GM21717 (cell line): ENCODE measurements around the gene CABLES2.
"Not testable (repeated sequence)": the region's sequence is repeated elsewhere in the genome, so short reads cannot be mapped to it uniquely, and the experiment has no call there.

ENCODE experiments used
- ATAC-seq: cut with Tn5 transposase; IDR thresholded peaks from one replicate; pipeline ENCODE4 v1.9.1; 2021; ENCODE audit warnings: mild to moderate bottlenecking, moderate library complexity; ENCODE audit not compliant: unreplicated experiment

CABLES2 gene

GRCh38 chr20:62437496-62437895 is 30.4 kb upstream of the CABLES2 start:
- ATAC-seq: no peak

DNA sequence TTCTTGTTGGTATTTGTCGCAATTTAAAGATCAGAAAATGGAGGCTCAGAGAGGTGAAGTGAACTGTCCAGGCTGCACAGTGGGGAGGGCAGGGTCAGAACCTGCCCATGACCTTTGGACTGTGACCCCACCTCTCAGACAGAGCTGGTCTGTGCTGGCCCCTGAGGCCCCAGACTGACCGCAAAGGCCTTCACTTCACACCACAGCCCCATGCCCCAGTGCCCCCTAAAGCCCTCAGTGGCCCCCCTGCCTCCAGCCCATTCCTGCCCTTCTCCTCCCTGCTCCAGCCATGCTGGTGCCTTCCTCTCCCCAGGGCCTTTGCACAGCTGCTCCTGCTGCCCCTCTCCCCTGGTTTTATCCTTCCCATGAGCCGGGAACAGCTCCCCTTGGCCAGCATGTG is 29.6 kb upstream of the CABLES2 start:
- no peak for ATAC-seq

GRCh38 chr20:62433658-62434497 is 26.8 kb upstream of the CABLES2 start:
- no peak for ATAC-seq

DNA sequence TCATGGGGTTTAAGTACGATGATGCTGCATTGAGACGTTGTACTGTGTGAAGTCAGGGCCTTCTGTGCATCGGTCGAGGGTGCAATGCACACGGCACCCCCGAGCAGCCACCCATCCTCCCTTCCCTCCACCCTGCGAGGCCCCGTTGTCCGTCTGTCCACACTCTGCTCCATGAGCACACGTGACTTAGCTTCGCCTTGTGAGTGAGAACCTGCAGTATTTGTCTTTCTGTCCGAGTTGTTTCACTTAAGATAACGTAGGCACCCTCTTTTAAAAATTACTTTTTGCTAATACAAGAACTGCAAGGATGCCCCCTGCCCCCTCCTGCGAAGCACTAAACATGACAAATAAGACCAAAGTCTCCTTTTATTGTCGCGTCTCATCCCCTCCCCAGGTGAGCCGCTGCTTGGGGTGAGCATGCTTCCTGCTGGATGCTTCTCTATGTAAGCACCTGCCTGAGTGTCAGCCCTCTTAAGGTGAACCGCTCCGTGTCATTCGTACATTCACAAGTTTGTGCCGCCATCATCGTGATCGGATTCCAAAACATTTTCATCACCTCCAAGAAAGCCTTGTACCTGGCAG is 23.9 kb upstream of the CABLES2 start:
- ATAC-seq: no peak

- ATAC-seq: no peak
Observed at GRCh38 chr20:62430311-62430853, 23.3 kb upstream of the CABLES2 start.

DNA sequence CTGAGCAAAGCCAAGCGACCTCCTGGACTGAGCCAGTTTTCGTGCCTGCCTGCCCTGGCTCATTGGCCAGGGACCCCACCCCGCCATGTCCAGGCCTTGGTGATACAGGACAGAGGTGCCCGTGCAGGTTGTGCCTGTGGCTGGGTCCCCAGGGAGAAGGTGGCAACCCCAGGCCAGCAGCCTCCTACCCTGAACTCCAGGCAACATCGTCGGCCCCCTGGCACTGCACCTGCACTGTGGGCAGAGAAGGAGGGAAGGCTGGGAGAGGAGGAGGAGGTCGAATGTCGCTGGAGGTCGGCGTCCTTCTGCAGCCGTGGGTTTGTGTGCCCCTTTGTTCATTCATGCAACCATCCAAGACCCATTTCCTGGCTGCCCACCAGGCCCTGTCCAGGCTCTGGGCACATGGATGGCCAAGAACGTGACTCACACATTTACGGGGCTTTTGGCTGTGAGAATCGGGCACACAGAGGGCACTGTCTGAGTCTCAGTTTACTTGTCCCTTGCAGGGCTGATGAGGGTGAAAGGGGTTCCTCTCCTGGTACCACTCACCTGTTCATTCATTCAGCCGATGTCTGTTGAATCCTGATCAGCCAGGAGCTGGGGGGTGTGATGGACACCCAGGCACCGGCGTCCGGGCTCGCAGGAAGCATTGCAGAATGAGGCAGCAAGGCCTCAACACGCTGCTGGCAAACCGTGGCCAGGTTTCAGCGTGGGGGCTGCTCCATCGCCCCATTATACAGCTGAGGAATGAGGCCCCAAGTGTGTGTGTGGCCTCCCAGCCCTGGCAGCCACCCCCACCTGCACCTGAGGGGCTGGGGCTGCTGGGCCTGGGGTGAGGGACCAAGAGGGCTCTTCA is 22.6 kb upstream of the CABLES2 start:
- no peak for ATAC-seq

GRCh38 chr20:62428396-62429295 is 21.6 kb upstream of the CABLES2 start:
- ATAC-seq: no peak

DNA sequence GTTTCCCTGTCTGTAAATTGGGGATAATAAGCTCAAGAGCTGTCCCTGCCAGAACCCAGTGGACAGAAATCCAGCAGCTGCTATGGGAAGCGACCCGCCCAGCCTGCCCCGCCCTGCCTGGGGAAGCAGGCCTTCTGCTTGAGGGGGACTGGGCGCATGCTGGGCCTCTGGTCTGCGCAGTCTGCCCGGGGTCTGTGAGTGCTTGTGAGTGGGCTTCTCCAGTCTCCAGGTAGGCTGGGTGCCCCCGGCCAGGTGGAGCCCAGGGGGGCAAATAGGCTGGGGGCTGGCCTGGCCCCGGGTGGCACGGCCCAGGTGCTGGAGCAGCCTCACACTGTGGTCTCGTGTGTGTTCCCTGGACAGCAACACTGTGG is 20.9 kb upstream of the CABLES2 start:
- no peak for ATAC-seq

- no peak for ATAC-seq
Observed at GRCh38 chr20:62427172-62428001, 20.3 kb upstream of the CABLES2 start, which contains the start of gene RBBP8NL. RBBP8NL (minus strand) TSS chr20:62427539; CDS start chr20:62419647, 7,892 bp downstream.

DNA sequence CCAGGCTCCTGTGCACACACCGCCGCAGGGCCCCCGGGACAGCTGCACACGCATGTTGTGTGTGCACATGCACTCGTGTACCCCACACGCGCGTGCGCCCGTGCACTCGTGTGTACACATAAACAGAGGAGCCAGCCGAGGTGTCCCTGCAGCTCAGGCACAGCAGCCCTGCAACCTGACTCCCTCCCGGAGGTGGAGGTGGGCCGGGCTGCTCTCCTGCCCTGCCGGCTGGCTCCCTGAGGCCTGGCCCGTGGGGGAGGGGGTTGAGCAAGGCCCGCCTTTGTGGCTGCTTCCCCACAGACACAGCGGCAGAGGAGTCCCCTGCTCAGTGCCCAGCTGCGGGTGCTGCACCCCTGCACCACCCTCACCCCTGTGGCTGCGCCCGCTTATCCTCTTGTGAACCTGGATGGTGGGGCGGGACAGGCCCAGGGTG is 19.6 kb upstream of the CABLES2 start:
- ATAC-seq: no peak

DNA sequence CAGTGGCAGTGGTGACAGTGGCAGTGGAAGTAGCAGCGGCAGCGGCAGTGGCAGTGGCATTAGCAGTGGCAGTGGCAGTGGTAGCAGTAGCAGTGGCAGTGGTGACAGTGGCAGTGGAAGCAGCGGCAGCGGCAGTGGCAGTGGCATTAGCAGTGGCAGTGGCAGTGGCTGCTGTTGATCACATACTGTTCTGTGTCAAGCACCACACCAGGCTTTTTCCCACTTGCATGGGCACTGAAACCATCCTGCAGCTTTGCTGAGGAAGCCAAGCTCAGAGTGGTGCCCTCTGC is 18.9 kb upstream of the CABLES2 start:
- ATAC-seq: not testable (repeated sequence)

DNA sequence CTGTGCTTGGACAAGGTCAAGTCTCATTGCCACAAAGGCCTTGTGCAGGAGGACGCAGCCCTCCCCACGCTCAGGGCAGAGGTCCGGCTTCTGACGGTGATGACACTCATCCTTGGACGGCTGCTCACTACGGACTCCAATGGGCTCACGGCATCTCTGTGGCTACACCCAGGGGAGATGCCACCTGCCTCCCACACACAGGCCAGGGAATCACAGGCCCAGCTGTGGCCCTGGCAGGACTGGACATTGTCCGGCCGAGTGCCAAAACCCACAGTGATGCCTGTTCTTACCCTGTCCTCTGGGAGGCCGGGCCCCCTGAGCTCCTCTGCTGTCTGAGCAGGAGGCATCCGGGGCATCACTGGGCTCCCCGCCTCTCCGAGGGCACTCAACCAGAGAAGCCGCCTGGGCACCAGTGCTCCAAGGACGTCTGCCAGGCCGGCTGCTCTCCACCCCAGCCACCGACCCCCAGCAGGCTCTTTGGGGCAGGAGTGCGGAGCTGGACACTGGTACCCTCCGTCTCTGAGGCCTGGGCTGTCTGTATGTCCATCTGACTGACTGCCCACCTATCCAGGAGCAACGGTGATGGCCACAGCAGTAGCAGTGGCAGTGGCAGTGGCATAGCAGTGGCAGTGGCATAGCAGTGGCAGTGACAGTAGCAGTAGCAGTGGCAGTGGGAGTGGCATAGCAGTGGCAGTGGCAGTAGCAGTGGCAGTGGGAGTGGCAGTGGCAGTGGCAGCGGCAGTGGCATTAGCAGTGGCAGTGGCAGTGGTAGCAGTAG is 18.4 kb upstream of the CABLES2 start:
- no peak for ATAC-seq

DNA sequence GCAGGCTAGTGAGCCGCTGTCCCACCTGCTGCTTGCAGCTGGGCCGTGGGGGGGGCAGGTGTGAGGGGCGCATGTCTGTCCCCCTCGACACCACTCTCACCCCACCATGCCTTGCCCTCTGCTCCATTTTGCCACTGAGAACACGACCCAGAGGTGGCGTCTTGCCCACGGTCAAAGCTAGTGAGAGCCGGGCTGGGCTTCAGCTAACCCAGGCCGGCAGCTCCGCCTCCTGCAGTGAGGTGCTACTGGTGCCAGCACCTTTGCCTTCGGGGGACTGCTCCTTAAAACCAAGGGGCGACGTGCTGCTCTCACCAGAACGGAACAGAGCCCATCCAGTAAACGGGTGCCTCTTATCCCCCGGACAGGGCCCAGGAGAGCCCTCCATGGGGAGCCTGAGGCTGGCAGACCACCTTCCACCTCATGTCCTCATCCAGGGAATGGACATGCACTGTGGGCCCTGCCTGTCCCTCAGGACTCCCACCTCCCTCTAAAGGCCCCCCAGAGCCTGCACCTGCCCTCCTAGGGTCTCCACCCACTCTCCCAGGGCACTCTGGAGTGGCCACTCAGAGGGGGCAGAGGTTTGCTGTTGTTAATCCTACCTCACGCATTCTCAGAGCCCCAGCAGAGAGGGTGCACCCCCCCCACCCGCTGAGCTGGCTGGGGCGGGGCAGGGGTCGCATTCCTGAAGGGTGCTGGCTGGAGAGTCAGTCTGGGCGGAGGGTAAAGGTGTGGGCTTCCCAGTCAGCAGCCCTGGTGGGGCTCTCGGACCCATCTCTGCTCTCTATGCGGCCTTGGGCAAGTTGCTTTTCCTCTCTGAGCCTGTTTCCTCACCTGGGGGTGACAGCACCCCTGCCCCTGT is 17.4 kb upstream of the CABLES2 start:
- ATAC-seq: no peak

DNA sequence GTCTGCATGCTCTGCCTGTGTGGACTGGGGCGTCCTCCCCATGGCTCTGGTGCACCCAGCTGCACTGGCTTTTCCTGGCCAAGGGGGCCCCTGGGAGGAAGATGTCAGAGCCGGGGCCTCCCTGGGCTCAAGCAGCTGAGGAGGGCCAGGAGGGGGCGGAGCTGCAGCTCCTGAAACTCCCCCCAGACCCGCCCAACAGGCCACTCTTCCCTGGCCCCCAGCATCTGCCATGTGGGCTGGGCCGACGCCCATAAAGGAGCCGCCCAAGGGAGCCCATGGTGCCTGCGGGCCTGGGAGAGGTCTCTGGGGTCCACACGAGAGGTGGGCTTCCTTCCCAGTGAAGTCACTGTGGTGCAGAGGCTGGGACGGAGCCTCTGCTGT is 16.2 kb upstream of the CABLES2 start:
- ATAC-seq: no peak

DNA sequence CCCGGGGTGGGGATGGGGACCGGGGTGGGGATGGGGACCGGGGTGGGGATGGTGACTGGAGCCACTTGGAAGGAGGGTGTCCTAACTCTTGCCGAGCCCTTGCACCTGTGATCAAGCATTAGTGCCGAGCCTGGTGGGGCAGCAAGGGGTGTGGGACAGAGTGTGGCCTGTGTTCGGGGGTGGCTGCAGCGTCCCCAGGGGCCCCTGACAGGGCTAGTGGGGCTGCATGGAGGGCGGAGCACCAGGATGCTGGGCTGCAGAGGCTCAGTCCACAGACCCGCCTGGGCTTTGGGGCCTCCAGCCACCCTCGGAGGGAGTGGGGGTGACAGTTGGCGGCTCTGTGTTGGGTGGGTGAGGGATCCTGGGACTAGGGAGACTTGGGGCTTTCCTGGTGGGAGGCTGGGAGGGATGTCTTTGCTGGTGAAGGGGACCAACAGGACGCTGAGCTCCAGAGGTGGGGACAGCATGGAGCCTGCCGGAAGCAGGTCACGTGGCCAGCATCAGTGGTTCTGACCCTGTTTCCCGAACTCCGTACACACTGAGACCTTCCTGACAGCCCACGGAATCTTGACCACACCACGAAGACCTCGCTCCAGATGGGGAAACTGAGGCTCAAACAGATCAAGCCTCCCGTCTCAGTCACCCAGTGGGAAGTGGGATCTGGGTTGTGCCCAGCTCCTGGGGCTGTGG is 15.7 kb upstream of the CABLES2 start:
- ATAC-seq: no peak

GRCh38 chr20:62421716-62421990 is 14.6 kb upstream of the CABLES2 start:
- ATAC-seq: no peak

GRCh38 chr20:62420846-62421715 is 14.0 kb upstream of the CABLES2 start:
- no peak for ATAC-seq
